D341Med (cell line): ENCODE measurements around the gene QRSL1.
"Not testable (repeated sequence)": the region's sequence is repeated elsewhere in the genome, so short reads cannot be mapped to it uniquely, and the experiment has no call there.

ENCODE experiments used
- DNase-seq: peaks from one replicate; pipeline ENCODE4 v3.0.0; 2012; ENCODE audit warnings: low spot score

QRSL1 gene

DNA sequence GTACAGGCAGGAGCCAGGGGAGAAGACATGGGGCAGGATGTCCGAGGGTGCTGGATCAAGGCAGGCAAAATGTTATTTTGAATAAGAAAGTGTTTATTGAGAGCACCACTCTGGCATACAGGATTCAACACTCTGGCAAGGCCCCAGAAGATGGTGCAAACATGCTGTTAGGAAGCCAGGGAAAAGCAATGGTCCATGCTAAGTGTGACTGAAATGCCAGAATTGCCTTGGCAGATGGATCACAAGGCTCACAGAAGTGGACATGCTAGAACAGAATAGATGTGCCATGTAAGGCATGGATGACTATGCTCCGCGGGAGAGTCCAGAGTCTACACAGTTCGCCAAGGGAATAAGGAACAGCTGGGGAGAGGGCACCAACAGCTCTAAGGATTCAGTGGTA lies 54.6 kb downstream of the QRSL1 start:
- no peak for DNase-seq

GRCh38 chr6:106685833-106686232 lies 56.5 kb downstream of the QRSL1 start:
- DNase-seq, result no peak

DNA sequence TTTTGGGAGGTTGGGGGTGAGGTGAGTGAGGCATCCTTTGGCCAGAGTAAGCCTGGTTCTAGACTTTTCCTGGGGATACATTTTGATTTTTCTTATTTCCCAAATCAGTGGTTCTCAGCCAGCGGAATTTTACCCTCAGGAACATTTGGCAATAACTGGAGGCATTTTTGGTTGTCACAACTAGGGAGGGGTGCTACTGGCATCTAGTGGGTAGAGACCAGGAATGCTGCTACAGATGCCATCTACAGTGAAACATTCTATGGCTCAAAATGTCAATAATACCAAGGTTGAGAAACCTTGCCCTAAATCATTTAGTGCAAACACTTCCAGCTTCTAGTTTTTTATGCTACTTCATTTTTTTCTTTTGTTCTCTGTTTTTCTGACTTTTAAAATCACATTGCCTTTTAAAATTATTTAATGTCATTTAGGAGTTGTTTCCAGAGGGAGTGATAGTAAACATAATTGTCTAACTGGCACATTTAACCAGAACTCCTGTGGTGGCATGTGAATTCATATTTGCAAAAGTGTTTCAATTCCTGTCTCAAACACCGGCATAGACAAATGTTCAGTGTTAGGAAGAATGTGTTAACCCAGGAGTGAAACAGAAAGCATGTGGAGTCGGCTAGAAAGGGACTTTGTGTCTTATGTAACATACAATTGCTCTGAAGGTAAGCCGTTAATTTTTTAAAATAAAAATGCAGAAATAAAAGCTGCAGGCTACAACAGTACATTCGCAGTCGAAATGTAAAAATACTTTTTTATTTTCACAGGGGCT lies 59.0 kb downstream of the QRSL1 start:
- DNase-seq, result no peak

- peak; percentile 36 for DNase-seq
Observed at GRCh38 chr6:106692112-106692818, 62.9 kb downstream of the QRSL1 start.

DNA sequence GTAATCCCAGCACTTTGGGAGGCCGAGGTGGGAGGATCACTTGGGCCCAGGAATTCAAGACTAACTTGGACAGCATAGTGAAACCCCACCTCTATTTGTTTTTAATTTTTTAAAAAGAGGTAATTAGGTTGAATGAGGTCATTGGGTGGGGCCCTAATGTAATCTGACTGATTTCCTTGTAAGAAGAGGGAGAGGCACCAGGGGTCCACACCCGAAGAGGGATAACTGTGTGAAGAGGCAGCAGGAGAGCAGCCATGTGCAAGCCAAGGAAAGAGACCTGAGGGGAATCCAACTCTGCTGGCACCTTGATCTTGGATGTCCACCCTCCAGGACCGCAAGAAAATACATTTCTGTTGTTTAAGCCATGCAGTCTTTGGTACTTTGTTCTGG lies 63.4 kb downstream of the QRSL1 start:
- no peak for DNase-seq

GRCh38 chr6:106693418-106693817 lies 64.0 kb downstream of the QRSL1 start:
- no peak for DNase-seq

DNA sequence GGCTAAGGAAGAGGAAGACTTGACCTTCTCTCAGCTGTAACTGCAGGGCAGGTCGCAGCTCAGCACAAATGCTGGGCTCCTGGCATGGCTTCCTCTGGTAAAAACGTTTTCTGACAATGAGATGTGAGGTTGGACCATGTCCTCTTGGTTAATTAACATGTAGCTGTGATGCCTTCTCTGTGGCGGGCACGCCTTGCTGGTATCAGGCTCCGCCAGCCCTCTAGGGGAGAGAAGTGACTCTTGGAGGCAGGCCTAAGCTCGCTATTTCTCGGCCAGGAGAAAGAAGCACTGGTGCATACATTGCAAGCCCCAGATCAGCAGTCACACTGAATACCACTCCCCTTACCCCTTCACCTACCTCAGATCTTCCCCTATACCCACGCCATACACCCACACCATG lies 65.0 kb downstream of the QRSL1 start:
- DNase-seq, result no peak

DNA sequence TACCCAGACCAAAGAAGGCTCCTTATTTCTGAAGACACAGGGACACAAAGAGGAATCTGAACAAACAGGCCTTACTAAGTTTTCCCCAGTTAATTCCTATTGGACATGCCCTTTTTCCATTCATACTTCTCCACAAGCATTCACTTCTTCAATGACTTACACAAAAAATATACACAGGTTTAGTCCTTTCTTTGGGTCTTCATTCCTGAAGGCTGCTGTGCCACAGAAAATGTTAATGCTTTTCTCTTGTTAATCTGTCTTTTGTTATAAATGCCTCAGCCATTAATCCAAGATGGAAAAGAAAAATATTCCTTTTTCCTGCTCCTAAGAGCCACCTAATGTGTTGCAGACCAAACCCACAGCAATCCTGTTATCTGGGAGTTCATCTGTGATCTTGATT lies 71.2 kb downstream of the QRSL1 start:
- DNase-seq, result no peak

DNA sequence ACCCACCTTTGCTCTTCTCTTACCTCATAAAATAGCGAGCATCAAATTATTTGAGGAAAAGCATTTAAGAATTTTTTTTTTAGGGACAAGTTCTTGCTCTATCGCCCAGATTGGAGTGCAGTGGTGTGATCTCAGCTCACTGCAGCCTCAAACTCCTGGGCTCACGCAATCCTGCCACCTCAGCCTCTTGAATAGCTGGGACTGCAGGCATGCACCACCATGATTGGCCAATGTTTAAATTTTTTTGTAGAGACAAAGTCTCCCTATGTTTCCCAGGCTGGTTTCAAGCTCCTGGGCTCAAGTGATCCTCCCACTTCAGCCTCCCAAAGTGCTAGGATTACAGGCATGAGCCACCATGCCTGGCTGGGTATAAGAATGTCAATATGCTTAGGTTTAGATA lies 71.8 kb downstream of the QRSL1 start:
- not testable (repeated sequence) for DNase-seq

GRCh38 chr6:106702046-106702445 lies 72.7 kb downstream of the QRSL1 start:
- DNase-seq, result no peak

DNA sequence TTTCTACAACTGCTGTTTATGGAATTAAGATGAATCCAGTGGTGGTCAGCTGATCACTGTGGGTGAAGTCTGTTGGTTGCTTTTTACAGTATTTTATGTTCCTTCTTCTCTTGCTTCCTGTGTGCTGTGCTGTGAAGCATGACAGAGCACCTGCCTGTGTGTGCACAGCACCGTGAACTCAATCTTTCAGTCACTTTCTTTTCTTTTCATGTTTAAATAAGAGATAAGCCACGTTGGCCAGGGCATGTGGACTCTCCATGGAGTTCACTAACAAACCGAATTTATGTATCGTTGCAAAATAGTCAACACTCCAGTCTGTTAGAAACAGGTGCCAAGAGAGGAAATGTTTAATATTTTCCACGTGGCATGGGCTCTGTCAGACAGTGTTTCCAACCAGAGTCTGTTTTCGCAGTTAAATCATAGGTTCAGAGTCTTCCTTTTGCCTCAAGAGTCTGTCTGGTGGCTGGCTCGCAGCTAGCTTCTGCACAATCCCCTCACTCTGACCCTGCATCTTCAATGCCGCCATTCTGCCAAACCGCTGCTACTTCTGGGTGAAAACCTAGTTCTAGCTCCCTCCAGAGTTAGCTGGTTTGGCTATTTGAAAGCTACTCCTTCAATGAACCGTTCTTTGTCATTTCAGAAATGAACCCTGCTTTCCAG lies 73.2 kb downstream of the QRSL1 start:
- DNase-seq, result no peak

GRCh38 chr6:106704327-106704726 lies 74.9 kb downstream of the QRSL1 start:
- no peak for DNase-seq

DNA sequence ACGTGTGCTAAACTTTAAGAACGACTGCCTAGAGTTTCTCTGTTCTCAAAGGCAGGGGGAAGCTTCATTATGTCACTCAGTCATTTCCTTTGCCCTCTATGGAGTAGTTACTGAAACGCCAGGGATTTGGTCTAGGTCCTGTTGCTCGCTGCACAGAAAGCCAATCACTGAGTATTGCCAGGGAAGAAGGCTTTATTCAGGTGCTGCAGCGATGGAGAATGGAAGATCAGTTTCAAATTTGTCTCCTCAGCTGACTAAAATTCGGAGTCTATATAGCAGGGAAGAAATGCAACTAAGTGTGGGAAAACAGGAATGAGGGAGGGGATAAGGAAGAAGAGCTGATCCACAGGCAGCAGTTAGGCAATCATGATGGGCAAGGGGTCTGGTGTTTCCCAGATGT lies 75.8 kb downstream of the QRSL1 start:
- no peak for DNase-seq

GRCh38 chr6:106710580-106710979 lies 81.2 kb downstream of the QRSL1 start:
- DNase-seq, result no peak

DNA sequence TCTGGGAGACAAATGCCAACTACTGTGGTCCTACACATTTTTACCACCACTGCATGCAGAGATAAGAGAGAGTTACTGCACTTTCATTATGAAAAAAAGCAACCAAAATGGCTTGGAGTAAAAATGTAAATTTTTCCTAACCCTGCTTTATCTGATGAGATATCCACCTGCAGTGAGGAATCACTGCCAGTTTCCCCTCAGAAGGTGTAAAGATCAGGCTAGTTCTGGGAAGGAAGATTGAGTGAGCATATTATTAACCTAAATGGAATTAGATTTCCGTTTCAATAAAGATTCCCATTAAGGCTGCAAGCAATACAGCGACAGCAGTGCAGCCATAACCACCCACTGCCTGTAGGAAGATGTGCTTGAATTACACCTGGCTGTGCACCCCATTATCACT lies 84.9 kb downstream of the QRSL1 start:
- no peak for DNase-seq

DNA sequence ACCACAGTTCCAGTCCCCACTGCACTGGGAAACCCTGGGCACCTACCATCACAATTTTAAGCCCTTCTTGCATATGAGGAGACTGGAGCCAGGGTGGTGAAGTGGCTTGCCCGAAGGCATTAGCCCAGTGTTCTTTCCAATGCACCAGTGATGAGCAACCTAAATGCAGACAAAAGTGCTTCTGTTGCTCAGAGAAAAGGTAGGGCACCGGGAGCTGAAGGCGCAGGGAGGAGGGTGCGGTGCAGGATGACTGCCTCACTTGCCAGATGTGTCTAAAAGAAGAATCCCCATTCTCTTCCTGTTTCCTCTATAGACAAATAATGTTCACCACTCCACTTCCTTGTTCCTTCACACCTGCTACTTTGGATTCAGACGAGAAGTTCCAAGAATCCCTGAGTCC lies 86.5 kb downstream of the QRSL1 start:
- no peak for DNase-seq

GRCh38 chr6:106716966-106717365 lies 87.6 kb downstream of the QRSL1 start:
- no peak for DNase-seq
